ENCODE measurements around the gene MAPKAPK3.

- no peak for TF ChIP-seq EZH2 (IDR thresholded peaks at IDR 0.05; ENCODE audit: insufficient read depth, poor library complexity, severe bottlenecking)
- no peak for TF ChIP-seq EZH2phosphoT487 (IDR thresholded peaks at IDR 0.05; ENCODE audit: insufficient read depth, low read depth)
Observed at GRCh38 chr3:50695031-50695430, 78.1 kb downstream of the MAPKAPK3 start.

Data from GM23248 (cell line).